H1 (cell line): Measurements from ENCODE around the gene ASIC2.
A peak's percentile ranks its signal among the peaks of the same experiment; 100 is the strongest.

ENCODE experiments used
- BACH1 ChIP-seq: IDR thresholded peaks from 2 replicates; pipeline ENCODE4 v1.6.1; 2012; ENCODE audit warnings: low read length, improper control_type of control experiment
- EGR1 ChIP-seq: IDR thresholded peaks from 2 replicates; pipeline ENCODE4 v1.6.1; 2011; ENCODE audit warnings: low read depth, low read length, borderline replicate concordance
- GABPA ChIP-seq: IDR thresholded peaks from 2 replicates; pipeline ENCODE4 v1.6.1; 2011; ENCODE audit warnings: mild to moderate bottlenecking, low read length, moderate library complexity, borderline replicate concordance; ENCODE audit not compliant: insufficient read depth
- HDAC2 ChIP-seq, 2 experiments: fragments of 300-600 bp in 1 of 2; sonication (generic) in 1 of 2; IDR thresholded peaks; 2 replicates each; pipeline ENCODE4 v1.6.1; 2011 to 2012; ENCODE audit warnings: low read depth in 2 of 2, low read length in 2 of 2, mild to moderate bottlenecking in 2 of 2, moderate library complexity in 2 of 2, borderline replicate concordance in 1 of 2, inconsistent platforms in 1 of 2
- NANOG ChIP-seq: IDR thresholded peaks from 2 replicates; pipeline ENCODE4 v1.6.1; 2011; ENCODE audit warnings: low read length, low read depth, mild to moderate bottlenecking, inconsistent platforms; ENCODE audit not compliant: insufficient read depth, poor library complexity, severe bottlenecking
- PHF8 ChIP-seq: fragments of 200-600 bp; sonication (generic); conservative IDR thresholded peaks from 2 replicates; pipeline ENCODE4 v1.7.1; 2012; ENCODE audit warnings: low read depth, mild to moderate bottlenecking, inconsistent platforms, low read length, moderate library complexity
- SRF ChIP-seq: IDR thresholded peaks from 2 replicates; pipeline ENCODE4 v1.6.1; 2011; ENCODE audit warnings: mild to moderate bottlenecking, low read depth, low read length, moderate library complexity
- TEAD4 ChIP-seq: IDR thresholded peaks from 2 replicates; pipeline ENCODE4 v1.6.1; 2012; ENCODE audit warnings: low read depth, low read length, inconsistent platforms, mixed read lengths
- YY1 ChIP-seq: IDR thresholded peaks from 2 replicates; pipeline ENCODE4 v1.6.1; 2011; ENCODE audit warnings: low read depth, mild to moderate bottlenecking, low read length
- ZNF274 ChIP-seq: IDR thresholded peaks from 2 replicates; pipeline ENCODE4 v1.7.0; 2012; ENCODE audit warnings: low read length, borderline replicate concordance; ENCODE audit errors: extremely low read depth
- TF ChIP-seq, protein P1 (sequence below), 3 experiments: IDR thresholded peaks; 1 replicate in 2 of 3; 2 replicates in 1 of 3; pipeline versions ENCODE4 v1.5.1 to v1.6.1; 2011; ENCODE audit warnings: low read length in 3 of 3, mild to moderate bottlenecking in 3 of 3, inconsistent platforms in 2 of 3, low read depth in 1 of 3, moderate library complexity in 1 of 3; ENCODE audit not compliant: insufficient read depth in 1 of 3; ENCODE audit errors: control extremely low read depth in 1 of 3

DNA sequence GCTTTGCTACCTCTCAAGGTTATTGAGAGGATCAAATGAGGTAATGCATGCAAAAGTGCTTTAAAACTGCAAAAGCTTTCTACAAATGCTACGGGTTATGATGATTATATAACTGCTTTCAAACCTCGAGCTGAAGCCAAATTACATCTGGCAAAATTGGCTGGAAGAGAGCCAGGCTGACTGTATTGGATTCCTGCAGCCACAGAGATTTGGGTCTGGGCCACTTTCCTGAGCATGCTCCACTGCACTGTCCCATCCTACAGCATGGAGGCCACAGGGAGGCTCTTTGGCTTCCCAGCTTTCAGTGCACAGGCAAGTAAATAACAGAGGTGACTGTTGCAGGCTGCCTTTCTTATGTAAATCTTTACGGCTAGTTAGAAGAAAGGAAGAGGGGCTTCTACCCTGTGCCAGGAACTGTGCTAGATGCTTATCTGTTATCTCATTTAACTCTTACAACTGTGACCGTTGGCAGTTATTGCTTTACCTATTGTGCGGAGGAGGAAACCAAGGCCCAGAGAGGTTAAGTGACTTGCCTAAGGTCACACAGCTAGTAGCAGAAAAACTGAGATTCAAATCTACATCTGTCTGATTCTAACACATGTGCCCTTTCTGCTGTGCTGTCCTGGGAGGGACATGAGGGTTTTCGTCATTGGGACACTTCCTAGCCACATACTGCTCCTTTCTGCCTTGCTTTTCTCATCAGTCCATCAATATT, 179.7 kb downstream of the ASIC2 start:
- no peak for TF ChIP-seq YY1
- no peak for TF ChIP-seq GABPA
- no peak for TF ChIP-seq PHF8
- TF ChIP-seq, protein P1, sequence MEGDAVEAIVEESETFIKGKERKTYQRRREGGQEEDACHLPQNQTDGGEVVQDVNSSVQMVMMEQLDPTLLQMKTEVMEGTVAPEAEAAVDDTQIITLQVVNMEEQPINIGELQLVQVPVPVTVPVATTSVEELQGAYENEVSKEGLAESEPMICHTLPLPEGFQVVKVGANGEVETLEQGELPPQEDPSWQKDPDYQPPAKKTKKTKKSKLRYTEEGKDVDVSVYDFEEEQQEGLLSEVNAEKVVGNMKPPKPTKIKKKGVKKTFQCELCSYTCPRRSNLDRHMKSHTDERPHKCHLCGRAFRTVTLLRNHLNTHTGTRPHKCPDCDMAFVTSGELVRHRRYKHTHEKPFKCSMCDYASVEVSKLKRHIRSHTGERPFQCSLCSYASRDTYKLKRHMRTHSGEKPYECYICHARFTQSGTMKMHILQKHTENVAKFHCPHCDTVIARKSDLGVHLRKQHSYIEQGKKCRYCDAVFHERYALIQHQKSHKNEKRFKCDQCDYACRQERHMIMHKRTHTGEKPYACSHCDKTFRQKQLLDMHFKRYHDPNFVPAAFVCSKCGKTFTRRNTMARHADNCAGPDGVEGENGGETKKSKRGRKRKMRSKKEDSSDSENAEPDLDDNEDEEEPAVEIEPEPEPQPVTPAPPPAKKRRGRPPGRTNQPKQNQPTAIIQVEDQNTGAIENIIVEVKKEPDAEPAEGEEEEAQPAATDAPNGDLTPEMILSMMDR (IDR thresholded peaks at IDR 0.05; ENCODE audit: control extremely low read depth in 1 of 3, insufficient read depth in 1 of 3, low read depth in 1 of 3, low read length in 3 of 3): no peak
- TF ChIP-seq BACH1: no peak
- 0 out of 4 replicates have a peak, but pooled peaks of 1 of the 2 experiments have one; percentile 39 for TF ChIP-seq HDAC2 (IDR thresholded peaks at IDR 0.05; ENCODE audit: borderline replicate concordance in 1 of 2, low read depth in 2 of 2, low read length in 2 of 2)
- no peak for TF ChIP-seq SRF
- no peak for TF ChIP-seq TEAD4
- no peak for TF ChIP-seq EGR1
- TF ChIP-seq ZNF274: no peak
- no peak for TF ChIP-seq NANOG
